Hepatocyte (in vitro differentiated cells): ENCODE results near the gene SLC2A8. TPM values are rescaled to one million over a fixed set of nuclear protein-coding genes. Genes with fewer than 3 reads are reported as not detected.

Experiments used
- DNase-seq: peaks from one replicate; pipeline ENCODE4 v3.0.0-alpha.2; 2016; ENCODE audit warnings: low spot score
- H2AFZ ChIP-seq: fragments of 200-600 bp; sonication (generic); 2 replicates; pipeline ENCODE4 v1.6.0; 2016; ENCODE audit warnings: antibody characterized with exemption, mild to moderate bottlenecking
- H3K27ac ChIP-seq: fragments of 200-600 bp; sonication (generic); 2 replicates; pipeline ENCODE4 v1.5.1; 2016; ENCODE audit warnings: mild to moderate bottlenecking
- H3K27me3 ChIP-seq: fragments of 200-600 bp; sonication (generic); 2 replicates; pipeline ENCODE4 v1.6.1; 2016
- H3K36me3 ChIP-seq: fragments of 200-600 bp; sonication (generic); replicated peaks from 2 replicates; pipeline ENCODE4 v1.5.1; 2016; ENCODE audit warnings: low read depth; ENCODE audit not compliant: insufficient read depth
- H3K4me1 ChIP-seq: fragments of 200-600 bp; sonication (generic); 2 replicates; pipeline ENCODE4 v1.5.1; 2016; ENCODE audit warnings: mild to moderate bottlenecking, moderate library complexity; ENCODE audit not compliant: insufficient read depth
- H3K4me2 ChIP-seq: fragments of 200-600 bp; sonication (generic); 2 replicates; pipeline ENCODE4 v1.6.0; 2016
- H3K4me3 ChIP-seq: fragments of 200-600 bp; sonication (generic); 2 replicates; pipeline ENCODE4 v1.5.1; 2016; ENCODE audit warnings: mild to moderate bottlenecking
- H3K79me2 ChIP-seq: fragments of 200-600 bp; sonication (generic); 2 replicates; pipeline ENCODE4 v1.6.0; 2017; ENCODE audit warnings: mild to moderate bottlenecking
- H3K9me2 ChIP-seq: fragments of 200-600 bp; sonication (generic); replicated peaks from 2 replicates; pipeline ENCODE4 v1.6.0; 2017; ENCODE audit warnings: mild to moderate bottlenecking; ENCODE audit not compliant: insufficient read depth
- H3K9me3 ChIP-seq: fragments of 200-600 bp; sonication (generic); 2 replicates; pipeline ENCODE4 v1.5.1; 2016; ENCODE audit warnings: low read depth, mild to moderate bottlenecking
- H4K20me1 ChIP-seq: fragments of 200-600 bp; sonication (generic); 2 replicates; pipeline ENCODE4 v1.6.0; 2016; ENCODE audit warnings: mild to moderate bottlenecking; ENCODE audit not compliant: insufficient read depth, poor library complexity, severe bottlenecking
- EZH2 ChIP-seq: fragments of 200-600 bp; sonication (generic); IDR thresholded peaks from 2 replicates; pipeline ENCODE4 v1.6.1; 2016; ENCODE audit warnings: antibody characterized with exemption, mild to moderate bottlenecking, borderline replicate concordance
- EZH2phosphoT487 ChIP-seq: fragments of 200-600 bp; sonication (generic); IDR thresholded peaks from one replicate; pipeline ENCODE4 v1.6.1; 2018; ENCODE audit warnings: antibody characterized with exemption, mild to moderate bottlenecking, low read depth, moderate library complexity; ENCODE audit not compliant: unreplicated experiment, severe bottlenecking
- WGBS: methylation state at CpG from one replicate; pipeline ENCODE4 v1.1.6; 2016; ENCODE audit warnings: low lambda C conversion rate; ENCODE audit errors: missing lambda C conversion rate; 5-methylcytosine and 5-hydroxymethylcytosine counted together
- polyA plus RNA-seq: library from polyadenylated mRNA; unstranded; fragments of >200 nt; fragmentation: Nextera tagmentation; extraction: Ambion mirVana; gene quantifications from 2 replicates; pipeline ENCODE4 v1.2.1, GENCODE V29; 2016
- total RNA-seq: library from RNA; depleted of rRNA; stranded (reverse); fragments of >200 nt; gene quantifications from 2 replicates; pipeline ENCODE4 v1.2.3, GENCODE V29; 2014
- TF ChIP-seq, protein P1 (sequence below): fragments of 200-600 bp; sonication (generic); IDR thresholded peaks from 2 replicates; pipeline ENCODE4 v1.5.1; 2016; ENCODE audit warnings: antibody characterized with exemption, mild to moderate bottlenecking; ENCODE audit not compliant: poor library complexity

The SLC2A8 gene
- total and polyA plus RNA-seq, 2 experiments from 2014 or later: 91.7 to 145 TPM

DNA sequence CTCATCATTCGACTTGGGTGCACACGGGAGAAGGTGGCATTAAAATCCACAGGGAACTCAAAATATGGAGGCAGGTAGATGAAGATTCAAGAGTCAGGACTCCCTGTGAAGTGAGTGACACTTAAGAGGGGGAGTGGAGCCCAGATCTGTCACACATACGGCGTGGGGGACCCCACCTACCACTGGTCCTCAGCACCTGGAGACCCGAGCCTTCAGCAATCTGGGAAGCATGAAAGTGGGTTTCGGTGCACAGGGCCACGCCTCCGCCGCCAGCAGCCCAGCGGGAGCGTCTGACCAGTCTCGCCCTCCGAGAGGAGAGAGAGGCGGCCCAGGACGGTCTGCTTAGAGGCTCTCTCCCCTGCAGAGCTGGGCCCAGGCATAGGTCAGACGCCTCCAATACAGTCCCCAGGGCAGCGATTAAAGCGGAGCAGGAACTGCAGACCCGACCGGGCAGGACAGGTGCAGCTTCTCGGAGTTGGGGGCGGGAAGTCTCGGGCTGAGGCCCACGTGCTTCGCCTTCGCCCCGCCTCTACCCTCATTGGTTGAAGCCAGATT, 639 bp upstream of the SLC2A8 start:
- peak overlapping the region; percentile 91 for H3K27ac ChIP-seq
- peak overlapping the region; percentile 75 for H3K4me2 ChIP-seq
- H2AFZ ChIP-seq: no peak overlapping the region
- H3K4me1 ChIP-seq: peaks cover 24% of the 10 kb centered on the region
- peaks cover 20% of the 10 kb centered on the region for H4K20me1 ChIP-seq
- TF ChIP-seq EZH2 (no peak), EZH2phosphoT487 (no peak)
- TF ChIP-seq, protein P1, sequence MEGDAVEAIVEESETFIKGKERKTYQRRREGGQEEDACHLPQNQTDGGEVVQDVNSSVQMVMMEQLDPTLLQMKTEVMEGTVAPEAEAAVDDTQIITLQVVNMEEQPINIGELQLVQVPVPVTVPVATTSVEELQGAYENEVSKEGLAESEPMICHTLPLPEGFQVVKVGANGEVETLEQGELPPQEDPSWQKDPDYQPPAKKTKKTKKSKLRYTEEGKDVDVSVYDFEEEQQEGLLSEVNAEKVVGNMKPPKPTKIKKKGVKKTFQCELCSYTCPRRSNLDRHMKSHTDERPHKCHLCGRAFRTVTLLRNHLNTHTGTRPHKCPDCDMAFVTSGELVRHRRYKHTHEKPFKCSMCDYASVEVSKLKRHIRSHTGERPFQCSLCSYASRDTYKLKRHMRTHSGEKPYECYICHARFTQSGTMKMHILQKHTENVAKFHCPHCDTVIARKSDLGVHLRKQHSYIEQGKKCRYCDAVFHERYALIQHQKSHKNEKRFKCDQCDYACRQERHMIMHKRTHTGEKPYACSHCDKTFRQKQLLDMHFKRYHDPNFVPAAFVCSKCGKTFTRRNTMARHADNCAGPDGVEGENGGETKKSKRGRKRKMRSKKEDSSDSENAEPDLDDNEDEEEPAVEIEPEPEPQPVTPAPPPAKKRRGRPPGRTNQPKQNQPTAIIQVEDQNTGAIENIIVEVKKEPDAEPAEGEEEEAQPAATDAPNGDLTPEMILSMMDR: no peak
- H3K36me3 ChIP-seq: no peaks in the 10 kb centered on the region
- WGBS: 6% methylated on average over 27 of the region's 27 CpGs
- no peaks in the 10 kb centered on the region for H3K9me3 ChIP-seq
- H3K9me2 ChIP-seq: no peaks in the 10 kb centered on the region
- DNase-seq: no peak
- H3K27me3 ChIP-seq: no peaks in the 10 kb centered on the region
- H3K79me2 ChIP-seq: peaks cover 39% of the 10 kb centered on the region
- peak overlapping the region; percentile 0 for H3K4me3 ChIP-seq

GRCh38 chr9:127397646-127398274, 791 bp downstream of the SLC2A8 start:
- WGBS: 2% methylated on average over 29 of the region's 55 CpGs
- Histone ChIP-seq H4K20me1 (peaks cover 22% of the 10 kb centered on the region), H3K27ac (peak overlapping the region; percentile 97), H2AFZ (peak overlapping the region; percentile 0), H3K4me2 (peak overlapping the region; percentile 90), H3K36me3 (no peaks in the 10 kb centered on the region), H3K9me2 (no peaks in the 10 kb centered on the region), H3K27me3 (no peaks in the 10 kb centered on the region), H3K9me3 (no peaks in the 10 kb centered on the region), H3K4me1 (peaks cover 24% of the 10 kb centered on the region), H3K4me3 (peak overlapping the region; percentile 80), H3K79me2 (peaks cover 43% of the 10 kb centered on the region)
- no peak for TF ChIP-seq EZH2
- TF ChIP-seq, protein P1: peak; percentile 63
- peak; percentile 81 for DNase-seq

DNA sequence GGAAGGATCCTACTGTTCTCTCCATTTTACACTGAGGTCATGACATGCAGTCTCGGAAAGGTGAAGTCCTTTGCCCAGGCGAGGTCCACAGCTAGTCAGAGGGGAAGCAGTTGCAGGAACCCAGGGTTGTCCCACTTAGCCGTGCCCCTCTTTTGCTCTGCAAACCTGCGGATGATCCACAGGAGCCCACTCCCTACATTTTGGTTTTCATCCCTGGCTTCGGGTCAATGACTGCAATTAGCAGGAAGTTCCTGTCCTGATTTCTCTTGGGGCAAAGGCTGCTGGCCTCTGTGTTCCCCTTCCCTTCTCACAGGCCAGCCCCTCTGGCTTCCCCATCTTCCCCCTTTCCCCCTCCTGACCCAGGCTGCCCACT, 1.3 kb downstream of the SLC2A8 start:
- H3K4me2 ChIP-seq: peak overlapping the region; percentile 90
- H3K9me2 ChIP-seq: no peaks in the 10 kb centered on the region
- H3K27me3 ChIP-seq: no peaks in the 10 kb centered on the region
- no peak for DNase-seq
- no peak overlapping the region for H2AFZ ChIP-seq
- no peaks in the 10 kb centered on the region for H3K9me3 ChIP-seq
- peaks cover 22% of the 10 kb centered on the region for H4K20me1 ChIP-seq
- peaks cover 43% of the 10 kb centered on the region for H3K79me2 ChIP-seq
- 36% methylated on average over 5 of the region's 5 CpGs for WGBS
- peak overlapping the region; percentile 80 for H3K4me3 ChIP-seq
- H3K27ac ChIP-seq: peak overlapping the region; percentile 97
- H3K36me3 ChIP-seq: no peaks in the 10 kb centered on the region
- TF ChIP-seq, protein P1: no peak
- TF ChIP-seq EZH2 (no peak), EZH2phosphoT487 (no peak)
- H3K4me1 ChIP-seq: peaks cover 20% of the 10 kb centered on the region
